Subcutaneous abdominal adipose tissue (tissue), 5 donors: ENCODE measurements around the gene FAM50A.
A peak's percentile ranks its signal among the peaks of the same experiment; 100 is the strongest.

ENCODE experiments used
- H3K27ac ChIP-seq: one replicate; pipeline ENCODE4 v1.7.0; 2013; ENCODE audit warnings: low read depth, mild to moderate bottlenecking, inconsistent platforms, low read length, moderate library complexity
- H3K27me3 ChIP-seq, 5 donors: one replicate each; pipeline ENCODE4 v1.7.0; 2013; ENCODE audit warnings: low read length in 5 of 5, inconsistent platforms in 1 of 5; ENCODE audit not compliant: control insufficient read depth in 5 of 5, insufficient read depth in 4 of 5
- H3K36me3 ChIP-seq, 5 donors: one replicate each; pipeline ENCODE4 v1.7.0; 2013; ENCODE audit warnings: low read length in 5 of 5; ENCODE audit not compliant: control insufficient read depth in 5 of 5, insufficient read depth in 5 of 5
- H3K4me1 ChIP-seq, 5 donors: one replicate each; pipeline ENCODE4 v1.7.0; 2013; ENCODE audit warnings: low read length in 5 of 5, mild to moderate bottlenecking in 3 of 5, moderate library complexity in 1 of 5; ENCODE audit not compliant: control insufficient read depth in 5 of 5, insufficient read depth in 5 of 5
- H3K4me3 ChIP-seq, 5 donors: one replicate each; pipeline ENCODE4 v1.7.0; 2013; ENCODE audit warnings: low read length in 5 of 5, low read depth in 1 of 5
- H3K9ac ChIP-seq, 5 donors: one replicate each; pipeline ENCODE4 v1.7.0; 2013; ENCODE audit warnings: low read length in 5 of 5, mild to moderate bottlenecking in 4 of 5, moderate library complexity in 3 of 5
- H3K9me3 ChIP-seq, 5 donors: one replicate each; pipeline ENCODE4 v1.7.0; 2013; ENCODE audit warnings: low read length in 5 of 5; ENCODE audit not compliant: control insufficient read depth in 5 of 5
- donor health status: healthy.
- donor health status: healthy.
- donor health status: healthy.
- donor health status: healthy.
- donor health status: healthy.

Gene FAM50A

DNA sequence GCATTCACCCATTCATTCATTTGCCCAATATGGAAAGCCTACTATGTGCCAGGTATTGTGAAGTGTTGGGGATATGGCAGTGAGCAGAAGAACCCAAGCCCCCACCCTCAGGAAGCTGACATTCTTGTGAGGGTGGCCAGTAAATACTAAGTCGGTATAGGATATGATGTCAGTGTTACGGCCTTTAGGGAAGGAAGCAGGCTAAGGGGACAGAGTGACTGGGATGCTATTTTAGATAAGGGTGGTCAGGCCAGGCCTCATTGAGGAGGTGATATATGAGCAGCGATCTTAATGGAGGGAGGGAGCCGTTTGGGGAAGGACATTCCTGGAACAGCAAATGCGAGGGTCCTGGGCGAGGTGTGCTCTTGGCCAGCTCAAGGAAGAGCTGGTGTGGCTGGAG, 13.5 kb upstream of the FAM50A start:
- H3K27ac ChIP-seq, result no peak overlapping the region
- H3K27me3 ChIP-seq, result peaks cover 0 to 19% (median 7%) of the 10 kb centered on the region in 5 donors
- H3K4me1 ChIP-seq, result peaks cover 6 to 38% (median 26%) of the 10 kb centered on the region in 5 donors
- H3K36me3 ChIP-seq, result peaks cover 0 to 39% (median 31%) of the 10 kb centered on the region in 5 donors
- no peak overlapping the region for H3K9ac ChIP-seq
- no peaks in the 10 kb centered on the region for H3K9me3 ChIP-seq
- H3K4me3 ChIP-seq, result peak overlapping the region in 1 of 5 donors; percentile 0

DNA sequence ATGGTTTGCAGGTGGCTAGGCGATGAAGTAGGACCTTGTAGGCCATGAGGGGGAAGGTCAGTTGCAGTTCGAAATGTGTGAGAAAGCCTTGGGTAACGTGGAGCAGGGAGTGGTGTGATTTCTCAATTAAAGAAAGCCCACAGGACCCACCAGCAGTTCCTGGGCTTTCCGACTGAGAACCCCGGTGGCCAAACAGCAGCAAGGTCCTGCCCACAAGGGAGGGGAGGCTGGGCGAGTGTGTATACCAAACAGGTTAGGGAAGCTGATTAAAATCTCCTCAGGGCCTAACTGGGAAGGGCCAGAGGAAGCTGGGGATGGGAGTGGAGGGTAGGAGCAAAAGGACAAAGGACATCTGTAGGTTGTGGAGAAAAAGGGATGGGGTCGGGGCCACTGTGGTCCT, 13.0 kb upstream of the FAM50A start:
- peaks cover 6 to 38% (median 26%) of the 10 kb centered on the region in 5 donors for H3K4me1 ChIP-seq
- no peak overlapping the region for H3K9ac ChIP-seq
- peaks cover 0 to 19% (median 7%) of the 10 kb centered on the region in 5 donors for H3K27me3 ChIP-seq
- H3K4me3 ChIP-seq, result peak overlapping the region in 1 of 5 donors; percentile 0
- peaks cover 0 to 43% (median 35%) of the 10 kb centered on the region in 5 donors for H3K36me3 ChIP-seq
- no peak overlapping the region for H3K27ac ChIP-seq
- peaks cover 0 to 2% (median 0%) of the 10 kb centered on the region in 5 donors for H3K9me3 ChIP-seq

DNA sequence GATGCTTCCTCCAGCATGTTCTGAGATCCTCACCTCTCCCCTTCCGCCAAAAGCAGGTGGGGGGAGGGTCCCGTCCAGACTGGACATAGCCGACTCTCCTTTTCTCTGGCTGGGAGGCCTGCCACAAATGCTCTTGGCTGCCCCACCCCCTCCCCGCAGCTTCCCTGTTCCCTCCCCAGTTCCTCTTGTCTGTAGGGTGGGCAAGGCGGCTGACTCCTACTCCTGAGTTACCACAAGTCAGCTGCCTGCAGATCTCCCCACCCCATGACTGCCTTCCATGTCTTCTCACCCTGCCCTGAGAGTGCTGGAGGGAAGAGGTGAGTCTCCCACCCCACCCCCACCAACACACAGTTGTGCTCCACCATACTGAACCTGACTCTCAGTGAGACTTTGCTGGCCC, 12.6 kb upstream of the FAM50A start:
- H3K9ac ChIP-seq, result no peak overlapping the region
- peaks cover 6 to 41% (median 28%) of the 10 kb centered on the region in 5 donors for H3K4me1 ChIP-seq
- H3K36me3 ChIP-seq, result peaks cover 0 to 44% (median 35%) of the 10 kb centered on the region in 5 donors
- no peak overlapping the region for H3K27ac ChIP-seq
- no peak overlapping the region for H3K4me3 ChIP-seq
- H3K27me3 ChIP-seq, result peaks cover 0 to 19% (median 7%) of the 10 kb centered on the region in 5 donors
- peaks cover 0 to 2% (median 0%) of the 10 kb centered on the region in 5 donors for H3K9me3 ChIP-seq

DNA sequence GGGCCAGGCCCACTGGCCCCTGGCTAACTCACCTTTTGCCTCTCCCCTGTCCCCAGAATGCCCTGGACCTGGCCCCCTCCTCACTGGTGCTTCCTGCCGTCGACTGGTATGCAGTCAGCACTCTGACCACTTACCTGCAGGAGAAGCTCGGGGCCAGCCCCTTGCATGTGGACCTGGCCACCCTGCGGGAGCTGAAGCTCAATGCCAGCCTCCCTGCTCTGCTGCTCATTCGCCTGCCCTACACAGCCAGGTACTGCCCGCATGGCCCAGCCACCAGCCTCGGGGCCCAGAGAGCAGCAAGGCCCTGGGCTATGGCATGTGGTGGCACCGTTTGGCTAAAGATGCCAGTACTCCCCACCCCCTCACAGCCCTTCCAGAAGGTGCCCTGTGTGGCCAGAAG, 11.7 kb upstream of the FAM50A start:
- H3K4me3 ChIP-seq, result no peak overlapping the region

DNA sequence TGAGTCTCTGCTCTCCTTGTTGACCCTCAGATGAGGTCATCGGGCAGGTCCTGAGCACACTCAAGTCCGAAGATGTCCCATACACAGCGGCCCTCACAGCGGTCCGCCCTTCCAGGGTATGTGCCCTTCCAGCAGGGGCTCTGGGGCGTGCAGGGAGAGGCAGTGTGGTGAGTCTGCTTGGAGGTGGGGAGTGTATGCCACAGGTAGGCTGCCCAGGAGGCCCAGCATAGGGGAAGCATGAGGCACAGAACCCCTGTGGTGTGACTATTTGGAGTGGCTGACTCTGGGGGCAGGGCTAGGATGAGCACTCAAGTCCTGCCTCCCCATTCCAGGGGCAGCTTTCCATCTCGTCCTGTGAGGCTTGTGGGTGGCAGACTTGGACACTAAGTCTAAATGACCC, 10.3 kb upstream of the FAM50A start:
- no peak overlapping the region for H3K4me3 ChIP-seq
- peaks cover 0 to 2% (median 0%) of the 10 kb centered on the region in 5 donors for H3K9me3 ChIP-seq
- H3K4me1 ChIP-seq, result peaks cover 7 to 45% (median 34%) of the 10 kb centered on the region in 5 donors
- peaks cover 0 to 44% (median 35%) of the 10 kb centered on the region in 5 donors for H3K36me3 ChIP-seq
- no peak overlapping the region for H3K27ac ChIP-seq
- H3K27me3 ChIP-seq, result peaks cover 0 to 19% (median 8%) of the 10 kb centered on the region in 5 donors
- H3K9ac ChIP-seq, result no peak overlapping the region

More for the DNA sequence above, 11.7 kb upstream of the FAM50A start:
- peaks cover 0 to 44% (median 35%) of the 10 kb centered on the region in 5 donors for H3K36me3 ChIP-seq
- H3K4me1 ChIP-seq, result peaks cover 6 to 38% (median 24%) of the 10 kb centered on the region in 5 donors
- peaks cover 0 to 19% (median 7%) of the 10 kb centered on the region in 5 donors for H3K27me3 ChIP-seq
- H3K9ac ChIP-seq, result no peak overlapping the region
- peaks cover 0 to 2% (median 0%) of the 10 kb centered on the region in 5 donors for H3K9me3 ChIP-seq
- no peak overlapping the region for H3K27ac ChIP-seq

DNA sequence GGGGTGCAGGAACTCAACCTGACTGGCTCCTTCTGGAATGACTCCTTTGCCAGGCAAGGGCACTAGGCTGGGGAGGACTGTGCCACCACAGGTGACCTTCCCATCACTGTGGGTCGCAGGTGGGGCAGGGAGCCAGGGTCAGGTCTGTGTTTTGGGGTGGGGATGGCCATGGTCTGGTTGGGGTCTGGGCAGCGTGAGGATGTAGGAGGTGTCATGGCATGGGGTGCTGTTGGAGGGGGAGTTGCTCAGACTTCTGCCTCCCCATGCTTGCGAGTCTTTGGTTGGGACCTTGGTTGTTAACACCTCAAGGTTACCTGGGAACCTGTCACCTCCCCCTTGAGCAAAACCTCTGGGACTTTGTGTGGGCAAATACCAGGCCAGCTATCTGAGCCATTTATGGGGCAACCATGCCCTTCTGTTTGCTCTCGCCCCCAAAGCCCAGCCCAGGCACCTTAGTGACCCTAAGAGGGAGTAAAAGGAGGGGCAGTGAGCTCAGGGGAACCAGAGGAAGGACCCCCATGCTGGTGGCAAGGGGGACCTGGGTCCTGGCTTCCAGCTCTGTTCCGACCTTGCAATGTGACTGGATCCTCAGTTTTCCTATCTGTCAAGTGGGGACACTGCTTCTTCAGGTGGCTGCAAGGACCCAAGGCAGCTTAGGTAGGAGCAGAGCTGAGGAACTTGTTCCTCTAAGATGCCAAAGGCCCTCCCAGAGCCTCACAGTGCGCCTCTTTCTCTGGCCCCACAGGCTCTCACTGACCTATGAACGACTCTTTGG, 9.4 kb upstream of the FAM50A start:
- Histone ChIP-seq H3K27me3 (peaks cover 0 to 19% (median 8%) of the 10 kb centered on the region in 5 donors), H3K4me3 (no peak overlapping the region), H3K9ac (no peak overlapping the region), H3K9me3 (peaks cover 0 to 2% (median 0%) of the 10 kb centered on the region in 5 donors), H3K27ac (no peak overlapping the region), H3K4me1 (peaks cover 5 to 42% (median 30%) of the 10 kb centered on the region in 5 donors), H3K36me3 (peaks cover 0 to 49% (median 35%) of the 10 kb centered on the region in 5 donors)

DNA sequence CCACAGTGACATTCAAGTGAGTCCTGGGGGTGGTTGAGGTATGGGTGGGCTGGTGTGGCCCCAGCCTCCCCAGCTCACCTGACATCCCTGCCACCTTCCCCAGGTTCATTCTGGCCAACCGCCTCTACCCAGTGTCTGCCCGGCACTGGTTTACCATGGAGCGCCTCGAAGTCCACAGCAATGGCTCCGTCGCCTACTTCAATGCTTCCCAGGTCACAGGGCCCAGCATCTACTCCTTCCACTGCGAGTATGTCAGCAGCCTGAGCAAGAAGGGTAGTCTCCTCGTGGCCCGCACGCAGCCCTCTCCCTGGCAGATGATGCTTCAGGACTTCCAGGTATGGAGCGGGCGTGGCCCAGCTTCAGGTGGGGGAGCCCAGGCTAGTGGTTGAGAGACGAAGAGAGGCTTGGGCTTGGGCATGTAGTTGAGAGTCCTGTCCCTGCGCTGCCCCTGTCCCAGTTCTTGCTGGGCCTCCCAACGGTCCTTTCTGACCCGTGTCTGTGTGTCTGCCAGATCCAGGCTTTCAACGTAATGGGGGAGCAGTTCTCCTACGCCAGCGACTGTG, 8.7 kb upstream of the FAM50A start:
- H3K9me3 ChIP-seq, result peaks cover 0 to 2% (median 0%) of the 10 kb centered on the region in 5 donors
- peaks cover 0 to 19% (median 8%) of the 10 kb centered on the region in 5 donors for H3K27me3 ChIP-seq
- peaks cover 3 to 39% (median 25%) of the 10 kb centered on the region in 5 donors for H3K4me1 ChIP-seq
- no peak overlapping the region for H3K9ac ChIP-seq
- no peak overlapping the region for H3K4me3 ChIP-seq
- H3K27ac ChIP-seq, result no peak overlapping the region
- H3K36me3 ChIP-seq, result peaks cover 0 to 54% (median 39%) of the 10 kb centered on the region in 5 donors

DNA sequence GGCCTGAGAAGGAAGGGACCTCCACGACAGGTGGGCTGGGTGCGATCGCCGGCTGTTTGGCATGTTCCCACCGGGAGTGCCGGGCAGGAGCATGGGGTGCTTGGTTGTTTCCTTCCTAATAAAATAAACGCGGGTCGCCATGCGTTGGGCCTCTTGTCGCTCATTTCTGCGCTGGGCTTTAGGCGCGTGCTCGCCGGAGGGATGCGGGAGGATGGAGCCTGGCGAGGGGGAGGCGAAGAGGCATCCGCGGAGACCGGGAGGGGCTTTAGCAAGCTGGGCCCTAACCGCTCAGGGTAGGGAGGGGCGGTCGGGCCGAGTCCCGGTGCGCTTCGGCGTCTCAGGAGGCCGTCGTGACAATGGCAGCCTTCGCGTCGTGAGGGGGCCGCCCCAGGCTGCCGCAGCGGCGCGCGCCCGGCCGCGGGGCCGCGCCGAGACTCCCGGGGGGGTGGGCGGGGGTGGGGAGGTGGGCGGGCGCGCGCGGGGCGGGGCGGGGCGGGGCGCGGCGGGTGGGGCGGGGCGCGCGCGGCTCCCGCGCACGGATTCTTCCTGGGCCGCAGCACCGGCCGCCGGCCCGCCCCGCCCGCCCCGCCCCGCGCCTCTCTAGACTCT, 7.5 kb upstream of the FAM50A start:
- Histone ChIP-seq H3K4me1 (peaks cover 2 to 31% (median 17%) of the 10 kb centered on the region in 5 donors), H3K27ac (peak overlapping the region; percentile 54), H3K9me3 (peaks cover 0 to 2% (median 0%) of the 10 kb centered on the region in 5 donors), H3K27me3 (peaks cover 0 to 16% (median 7%) of the 10 kb centered on the region in 5 donors), H3K36me3 (peaks cover 0 to 65% (median 49%) of the 10 kb centered on the region in 5 donors), H3K9ac (no peak overlapping the region), H3K4me3 (peak overlapping the region in 3 of 5 donors; percentile 39 to 76 (median 74))

DNA sequence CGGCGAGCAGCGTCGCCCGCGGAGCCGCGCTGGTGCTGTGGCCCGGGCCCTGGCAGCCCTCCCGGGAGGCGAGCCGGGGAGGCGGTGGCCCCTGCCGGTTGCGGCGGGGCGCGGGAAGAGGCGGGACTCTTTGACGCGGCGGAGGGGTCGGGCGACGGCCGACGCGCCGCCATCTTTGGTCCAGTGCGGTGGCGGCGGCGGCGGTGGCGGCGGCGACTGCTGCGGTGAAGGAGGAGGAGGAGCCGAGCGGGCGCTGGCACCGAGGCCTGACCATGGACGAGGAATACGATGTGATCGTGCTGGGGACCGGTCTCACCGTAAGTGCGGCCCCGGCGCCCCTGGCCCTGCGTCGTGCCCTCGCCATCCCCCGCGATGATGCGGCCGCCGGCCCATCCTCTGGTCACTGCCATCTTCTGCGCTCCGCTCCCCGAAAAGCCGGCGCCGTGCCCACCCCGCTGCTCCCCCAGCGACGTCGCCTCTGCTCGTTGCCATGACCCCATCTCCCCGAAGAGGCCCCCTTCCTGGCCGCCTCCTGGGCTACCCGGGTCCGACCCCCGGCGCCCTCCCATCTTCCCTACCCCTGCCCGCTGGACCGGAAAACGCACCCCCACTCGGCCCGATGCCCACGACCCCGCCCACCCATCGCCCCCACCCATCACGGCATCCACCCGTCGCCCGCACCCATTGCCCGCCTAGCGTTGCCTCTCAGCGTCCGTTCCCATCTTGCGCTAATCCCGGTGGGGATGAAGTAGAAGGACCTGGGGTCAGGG, 6.8 kb upstream of the FAM50A start, which contains the start of gene GDI1:
Gene GDI1, plus strand, starts transcription at position 172 of the 770 bp plus-strand sequence. Its CDS starts 101 bp downstream, at position 273.
- Histone ChIP-seq H3K27me3 (peaks cover 0 to 16% (median 3%) of the 10 kb centered on the region in 5 donors), H3K9ac (peak within 1 kb of the TSS in 2 of 5 donors; percentile 46 to 57), H3K9me3 (peaks cover 0 to 2% (median 0%) of the 10 kb centered on the region in 5 donors), H3K4me3 (peak within 1 kb of the TSS; percentile 60 to 76 (median 67)), H3K27ac (peak within 1 kb of the TSS; percentile 54), H3K4me1 (peaks cover 1 to 25% (median 17%) of the 10 kb centered on the region in 5 donors), H3K36me3 (peaks cover 0 to 66% (median 50%) of the 10 kb centered on the region in 5 donors)
